Thoracic aorta (tissue), 2 donors: ENCODE results near the gene CLEC10A. TPM values are rescaled to one million over a fixed set of nuclear protein-coding genes. Genes with fewer than 3 reads are reported as not detected.
"Not testable (repeated sequence)": the region's sequence is repeated elsewhere in the genome, so short reads cannot be mapped to it uniquely, and the experiment has no call there.

Source experiments
- ATAC-seq: fragments of 150-250 bp; one replicate; pipeline ENCODE4 v1.8.0; 2017; ENCODE audit warnings: low read depth; ENCODE audit not compliant: insufficient number of reproducible peaks, low FRiP score
- DNase-seq: peaks from one replicate; pipeline ENCODE4 v3.0.0-alpha.2; 2020; ENCODE audit warnings: low spot score
- H3K27ac ChIP-seq, 2 donors: fragments of 200-600 bp; sonication (generic); 1 replicate in 1 of 2; 2 replicates in 1 of 2; pipeline ENCODE4 v1.5.1; 2016; ENCODE audit warnings: mild to moderate bottlenecking in 2 of 2, moderate library complexity in 2 of 2
- H3K27me3 ChIP-seq: fragments of 200-600 bp; sonication (generic); replicated peaks from 2 replicates; pipeline ENCODE4 v1.6.0; 2016; ENCODE audit warnings: mild to moderate bottlenecking; ENCODE audit not compliant: insufficient read depth
- H3K36me3 ChIP-seq: fragments of 200-600 bp; sonication (generic); one replicate; pipeline ENCODE4 v1.5.1; 2016
- H3K4me1 ChIP-seq, 2 donors: fragments of 200-600 bp; sonication (generic); 1 replicate in 1 of 2; 2 replicates in 1 of 2; pipeline versions ENCODE4 v1.5.1 to v1.6.0; 2016; ENCODE audit warnings: low read depth in 2 of 2, mild to moderate bottlenecking in 1 of 2; ENCODE audit not compliant: control insufficient read depth in 1 of 2
- H3K4me3 ChIP-seq: fragments of 200-600 bp; sonication (generic); 2 replicates; pipeline ENCODE4 v1.5.1; 2016; ENCODE audit warnings: mild to moderate bottlenecking
- H3K9me3 ChIP-seq: fragments of 200-600 bp; sonication (generic); 2 replicates; pipeline ENCODE4 v1.5.1; 2016
- CTCF ChIP-seq: fragments of 200-600 bp; sonication (generic); IDR thresholded peaks from one replicate; pipeline ENCODE4 v1.5.1; 2019; ENCODE audit warnings: antibody characterized with exemption
- total RNA-seq, 2 donors: library from RNA; depleted of rRNA; stranded (reverse); fragments of >200 nt; gene quantifications; one replicate each; pipeline versions ENCODE4 v1.1.0 to v1.2.3, GENCODE V29; 2016

Gene CLEC10A
- total RNA-seq, 2 donors from 2014 or later = 3.2 to 5.8 TPM

GRCh38 chr17:7107012-7107754 is 27.1 kb upstream of the CLEC10A start:
- H3K27ac ChIP-seq = no peak overlapping the region
- no peaks in the 10 kb centered on the region for H3K9me3 ChIP-seq
- TF ChIP-seq CTCF = no peak
- no peaks in the 10 kb centered on the region for H3K27me3 ChIP-seq
- H3K4me1 ChIP-seq = no peaks in the 10 kb centered on the region
- H3K36me3 ChIP-seq = no peaks in the 10 kb centered on the region
- no peak for ATAC-seq
- H3K4me3 ChIP-seq = no peak overlapping the region
- no peak for DNase-seq

GRCh38 chr17:7102421-7102820 is 22.4 kb upstream of the CLEC10A start:
- no peak for TF ChIP-seq CTCF
- DNase-seq (no peak), ATAC-seq (no peak)
- no peaks in the 10 kb centered on the region for H3K4me1 ChIP-seq
- H3K36me3 ChIP-seq = no peaks in the 10 kb centered on the region
- H3K27me3 ChIP-seq = no peaks in the 10 kb centered on the region
- no peak overlapping the region for H3K4me3 ChIP-seq
- H3K9me3 ChIP-seq = no peaks in the 10 kb centered on the region
- H3K27ac ChIP-seq = no peak overlapping the region

GRCh38 chr17:7101531-7101930 is 21.5 kb upstream of the CLEC10A start:
- no peaks in the 10 kb centered on the region for H3K9me3 ChIP-seq
- H3K4me3 ChIP-seq = no peak overlapping the region
- no peaks in the 10 kb centered on the region for H3K27me3 ChIP-seq
- no peak for TF ChIP-seq CTCF
- ATAC-seq = no peak
- no peaks in the 10 kb centered on the region for H3K36me3 ChIP-seq
- DNase-seq = no peak
- no peak overlapping the region for H3K27ac ChIP-seq
- H3K4me1 ChIP-seq = no peaks in the 10 kb centered on the region

GRCh38 chr17:7100641-7101379 is 20.8 kb upstream of the CLEC10A start:
- DNase-seq, H3K27me3 ChIP-seq, ATAC-seq, H3K36me3 ChIP-seq, H3K4me1 ChIP-seq, H3K4me3 ChIP-seq, H3K9me3 ChIP-seq, H3K27ac ChIP-seq: not testable (repeated sequence)

GRCh38 chr17:7098802-7099459 is 18.9 kb upstream of the CLEC10A start:
- no peak for ATAC-seq
- no peak for DNase-seq
- Histone ChIP-seq H3K4me3 (no peak overlapping the region), H3K9me3 (no peaks in the 10 kb centered on the region), H3K27me3 (no peaks in the 10 kb centered on the region), H3K4me1 (no peaks in the 10 kb centered on the region), H3K27ac (no peak overlapping the region), H3K36me3 (no peaks in the 10 kb centered on the region)
- TF ChIP-seq CTCF = no peak
